ENCODE results near the gene HTD2.
"Not testable (repeated sequence)": the region's sequence is repeated elsewhere in the genome, so short reads cannot be mapped to it uniquely, and the experiment has no call there.

The HTD2 gene

DNA sequence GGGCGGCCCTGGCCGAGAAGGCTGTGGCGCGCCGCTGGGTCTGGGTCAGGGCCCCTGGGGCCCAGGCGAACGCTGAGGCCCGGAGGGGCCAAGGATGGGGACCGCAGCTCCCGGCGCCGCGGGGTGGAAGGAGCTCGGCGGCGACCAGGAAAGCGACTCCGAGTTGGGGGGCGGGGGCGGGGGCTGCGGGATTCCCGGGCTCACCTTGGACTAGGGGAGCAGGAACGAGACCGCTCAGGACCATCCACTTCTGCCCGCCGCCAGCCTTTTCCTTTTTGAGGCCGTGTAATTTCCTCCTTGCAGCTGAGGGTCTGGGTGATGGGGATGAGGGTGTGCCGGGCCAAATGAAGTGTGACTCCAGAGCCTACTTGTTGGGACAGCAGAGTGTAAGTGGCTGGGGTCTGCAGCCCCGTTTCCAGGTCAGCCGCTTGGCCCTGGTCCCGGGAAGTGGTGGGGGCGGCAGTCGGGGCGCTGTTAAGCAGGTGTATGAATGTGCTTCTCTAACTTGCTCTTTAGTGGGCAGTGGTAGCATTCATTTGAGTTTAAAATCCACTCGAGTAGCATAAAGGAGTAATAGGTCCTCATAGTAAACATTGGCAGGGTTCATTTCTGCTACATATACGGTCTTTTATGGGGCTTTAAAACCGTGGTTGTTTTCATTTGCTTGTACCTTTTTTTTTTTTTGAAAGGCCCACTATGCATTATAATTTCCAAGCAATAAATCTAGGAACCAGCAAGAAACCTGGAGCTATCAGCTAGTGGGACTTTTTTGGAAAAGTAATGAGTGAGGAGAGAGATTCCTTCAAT lies 27.1 kb downstream of the HTD2 start:
- DNase-seq (ENCODE audit: low read depth) = no peak

DNA sequence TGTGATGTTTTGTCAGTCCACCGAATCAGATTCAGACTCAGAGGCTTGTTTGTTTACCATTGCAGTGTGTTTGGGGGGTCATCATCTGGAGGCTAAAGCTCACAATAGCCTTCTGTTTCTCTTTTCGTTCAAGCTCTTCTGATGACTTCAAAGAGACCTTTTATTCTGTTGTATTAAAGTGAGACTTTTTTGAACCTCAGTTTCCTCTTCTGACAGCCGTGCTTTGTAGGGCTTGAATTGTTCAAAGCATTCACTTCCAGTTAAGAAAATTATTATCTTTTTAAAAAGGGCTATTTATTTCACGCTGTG lies 27.6 kb downstream of the HTD2 start:
- DNase-seq (ENCODE audit: low read depth) = no peak

DNA sequence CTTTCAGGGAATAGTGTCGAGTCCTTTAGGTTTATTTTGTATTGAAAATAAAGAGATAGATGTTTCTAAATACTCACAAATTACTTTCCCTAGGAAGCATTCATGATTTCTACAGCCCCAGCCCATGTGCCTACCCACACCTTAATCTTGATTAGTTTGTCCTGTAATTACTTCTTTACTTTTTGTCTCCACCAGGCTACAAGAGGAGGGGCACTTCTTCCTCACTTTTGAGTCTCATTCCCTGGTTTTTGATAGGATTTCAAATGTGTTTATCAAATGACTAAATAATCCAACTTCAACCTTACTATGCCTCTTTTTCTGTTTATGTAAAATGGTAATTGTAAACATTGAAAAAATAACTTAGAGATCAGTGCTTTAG lies 28.2 kb downstream of the HTD2 start:
- no peak for DNase-seq (ENCODE audit: low read depth)

DNA sequence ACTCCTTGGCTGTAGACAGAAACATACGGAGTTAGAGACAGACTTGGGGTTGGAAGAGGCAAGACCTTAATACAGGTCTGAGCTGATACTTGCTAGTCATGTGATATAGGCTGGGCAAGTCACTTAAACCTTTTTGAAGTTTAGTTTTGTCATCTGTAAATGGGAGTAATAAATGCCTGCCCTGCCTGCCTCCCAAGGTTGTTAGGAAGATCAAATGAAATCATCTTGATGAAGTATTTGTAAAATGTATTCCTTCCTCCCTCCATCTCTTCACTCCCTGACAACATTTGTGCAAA lies 29.3 kb downstream of the HTD2 start:
- DNase-seq (ENCODE audit: low read depth) = no peak

GRCh38 chr3:58336135-58336882 lies 30.0 kb downstream of the HTD2 start:
- DNase-seq (ENCODE audit: low read depth) = no peak

- DNase-seq (ENCODE audit: low read depth) = no peak
Measured at GRCh38 chr3:58337190-58337589, 30.9 kb downstream of the HTD2 start.

- DNase-seq (ENCODE audit: low read depth) = not testable (repeated sequence)
Measured at GRCh38 chr3:58339146-58339545, 32.8 kb downstream of the HTD2 start.

DNA sequence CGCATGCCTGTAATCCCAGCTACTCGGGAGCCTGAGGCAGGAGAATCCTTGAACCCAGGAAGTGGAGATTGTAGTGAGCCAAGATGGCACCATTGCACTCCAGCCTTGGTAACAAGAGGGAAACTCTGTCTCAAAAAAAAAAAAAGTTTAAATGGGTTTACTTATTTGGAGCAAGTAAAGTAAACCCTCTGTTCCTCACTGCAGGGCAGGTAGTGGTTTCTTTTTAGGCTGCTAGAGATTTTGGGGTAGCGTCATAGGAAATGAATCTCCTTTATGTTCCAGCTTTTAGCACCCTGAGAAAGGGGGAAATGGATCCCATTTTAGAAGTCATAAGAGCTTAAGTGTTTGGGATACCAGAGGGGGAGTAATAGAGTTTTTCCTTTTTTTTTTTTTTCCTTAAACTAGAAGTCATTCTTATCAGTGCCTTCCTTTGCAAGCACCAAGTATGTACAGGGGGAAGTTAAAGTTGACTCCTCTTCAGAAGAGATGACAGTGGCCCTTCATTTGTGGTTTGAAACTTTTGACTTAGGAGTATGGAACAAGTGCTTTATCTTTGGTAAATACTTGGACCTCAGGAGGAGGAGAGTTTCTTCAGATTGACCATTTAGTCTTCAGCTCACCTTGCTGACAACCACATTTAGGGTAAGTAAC lies 34.4 kb downstream of the HTD2 start:
- DNase-seq (ENCODE audit: low read depth) = no peak

DNA sequence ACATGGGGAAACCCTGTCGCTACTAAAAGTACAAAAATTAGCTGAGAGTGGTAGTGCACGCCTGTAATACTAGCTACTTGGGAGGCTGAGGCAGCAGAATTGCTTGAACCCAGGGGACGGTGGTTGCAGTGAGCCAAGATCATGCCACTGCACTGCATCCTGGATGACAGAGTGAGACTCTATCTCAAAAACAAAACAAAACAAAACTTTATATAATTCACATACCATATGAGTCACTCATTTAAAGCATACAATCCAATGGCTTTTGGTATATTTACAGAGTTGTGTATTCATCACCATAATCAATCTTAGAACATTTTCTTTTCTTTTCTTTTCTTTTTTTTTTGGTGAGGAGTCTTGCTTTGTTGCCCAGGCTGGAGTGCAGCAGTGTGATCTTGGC lies 35.1 kb downstream of the HTD2 start:
- no peak for DNase-seq (ENCODE audit: low read depth)

DNA sequence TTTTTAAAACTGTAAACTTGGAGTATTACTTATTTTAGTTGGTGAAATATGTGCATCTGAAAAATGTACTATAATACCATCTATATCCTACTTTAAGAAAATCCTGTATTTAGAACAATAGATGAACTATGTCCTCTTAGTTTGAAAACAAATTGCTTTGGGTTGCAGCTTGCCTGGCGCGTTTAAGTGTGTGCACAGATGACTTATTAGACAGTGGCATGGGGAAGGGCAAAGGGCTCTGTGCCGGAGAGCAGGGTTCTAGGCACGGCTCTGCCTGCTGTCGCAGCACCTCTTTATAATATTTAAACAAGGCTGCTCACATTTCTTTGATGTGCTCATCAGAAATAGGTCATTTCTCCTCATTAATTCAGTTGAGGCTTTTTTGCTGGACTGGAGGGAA lies 36.4 kb downstream of the HTD2 start:
- DNase-seq (ENCODE audit: low read depth) = no peak

- DNase-seq (ENCODE audit: low read depth) = no peak
Measured at GRCh38 chr3:58345457-58345856, 39.1 kb downstream of the HTD2 start.

- DNase-seq (ENCODE audit: low read depth) = no peak
Measured at GRCh38 chr3:58346368-58346767, 40.0 kb downstream of the HTD2 start.

GRCh38 chr3:58347984-58348383 lies 41.7 kb downstream of the HTD2 start:
- DNase-seq (ENCODE audit: low read depth) = no peak

DNA sequence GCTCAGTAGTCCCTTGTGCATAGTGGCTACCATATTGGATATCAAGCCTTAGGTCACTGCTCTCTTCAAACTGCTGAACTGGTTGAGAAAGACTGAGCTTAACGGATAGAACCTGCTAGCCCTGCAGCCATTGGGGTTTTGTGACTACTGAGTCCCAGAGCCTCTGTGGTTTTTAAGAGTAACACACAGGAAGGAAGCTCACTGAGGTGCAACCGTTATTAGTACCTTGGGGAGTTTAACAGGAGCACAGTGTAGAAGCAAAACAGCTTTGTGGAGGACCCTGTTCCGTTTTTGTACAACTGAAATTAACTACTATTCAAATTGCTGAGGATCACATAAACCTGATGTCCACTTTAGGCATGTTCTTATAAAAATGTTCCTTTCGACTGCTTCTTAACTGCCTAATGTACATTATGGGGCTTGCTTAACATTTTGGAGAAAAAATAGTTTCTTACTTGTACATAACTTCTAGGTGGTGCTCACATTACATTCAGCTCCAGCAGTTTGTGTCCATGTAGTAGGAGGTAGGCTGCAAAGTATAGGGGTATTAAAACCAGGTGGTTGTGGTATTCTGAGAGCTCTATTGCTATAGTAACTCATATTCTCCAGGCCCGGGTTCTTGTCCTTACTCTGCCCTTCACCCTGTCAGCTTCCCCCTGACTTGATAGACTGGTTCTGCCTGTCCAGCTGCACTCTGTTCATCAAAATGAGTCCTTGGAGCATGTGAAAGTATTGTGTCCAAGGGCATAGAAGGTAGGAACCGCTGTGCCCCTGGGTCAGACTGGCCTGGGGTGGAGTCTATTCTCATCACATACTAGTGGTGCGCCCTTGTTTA lies 43.7 kb downstream of the HTD2 start:
- no peak for DNase-seq (ENCODE audit: low read depth)

GRCh38 chr3:58350627-58351013 lies 44.3 kb downstream of the HTD2 start:
- no peak for DNase-seq (ENCODE audit: low read depth)

- DNase-seq (ENCODE audit: low read depth) = no peak
Measured at GRCh38 chr3:58351920-58352319, 45.6 kb downstream of the HTD2 start.

DNA sequence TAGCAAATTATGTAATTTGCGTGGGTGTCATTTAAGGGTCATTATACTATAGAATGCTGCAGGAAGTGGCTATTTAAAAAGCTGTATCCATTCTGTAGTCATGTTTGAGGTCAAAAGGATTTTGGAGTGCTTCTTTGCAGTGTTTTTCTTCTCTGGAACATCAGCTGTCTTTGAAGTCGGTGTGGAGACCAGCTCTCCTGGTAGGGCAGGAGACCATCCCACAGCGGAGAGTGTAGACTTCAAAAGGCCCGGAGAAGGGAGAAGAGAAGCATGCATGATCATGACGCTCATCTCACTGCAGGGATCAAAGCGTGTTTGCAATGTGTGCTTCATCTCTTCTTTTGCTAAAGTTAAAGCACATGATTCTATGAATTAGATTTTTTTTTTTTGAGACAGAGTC lies 46.3 kb downstream of the HTD2 start:
- no peak for DNase-seq (ENCODE audit: low read depth)

DNA sequence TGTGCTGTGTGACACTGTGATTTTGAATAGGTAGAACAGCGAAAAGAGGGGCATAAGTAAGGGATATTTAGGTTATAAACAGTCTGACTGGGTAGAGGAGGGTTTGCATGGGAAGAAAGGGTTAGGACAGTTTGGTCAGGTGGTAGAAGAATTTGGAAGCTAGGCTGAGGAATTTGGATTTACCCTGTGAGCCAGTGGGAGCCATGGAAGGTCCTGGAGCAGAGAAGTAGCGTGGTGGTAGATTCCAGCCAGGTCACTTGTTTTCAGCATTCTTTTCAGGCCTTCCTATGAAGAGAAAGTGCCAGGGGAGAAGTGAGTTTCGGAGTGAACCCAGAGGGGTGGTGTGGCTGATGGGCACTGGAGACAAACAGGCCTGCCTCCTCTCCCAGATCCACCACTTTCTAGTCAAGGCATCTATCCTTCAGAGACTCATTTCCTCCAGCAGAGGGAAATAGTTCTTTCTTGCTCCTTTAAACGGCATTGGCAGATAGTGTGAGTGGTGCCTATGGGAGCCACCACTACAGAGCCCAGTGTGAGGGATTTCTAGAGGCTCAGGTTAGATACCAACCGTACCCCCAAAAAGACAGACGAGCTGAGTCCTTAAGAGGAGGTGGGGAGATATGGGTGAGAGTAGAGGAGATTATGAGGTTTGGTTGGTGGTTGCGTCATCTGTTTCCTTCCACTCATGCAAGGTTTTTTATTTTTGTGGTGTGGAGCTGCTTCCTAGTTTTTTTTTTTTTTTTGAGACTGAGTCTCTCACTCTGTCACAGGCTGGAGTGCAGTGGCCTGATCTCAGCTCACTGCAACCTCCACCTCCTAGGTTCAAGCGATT lies 47.6 kb downstream of the HTD2 start:
- DNase-seq (ENCODE audit: low read depth) = no peak

DNA sequence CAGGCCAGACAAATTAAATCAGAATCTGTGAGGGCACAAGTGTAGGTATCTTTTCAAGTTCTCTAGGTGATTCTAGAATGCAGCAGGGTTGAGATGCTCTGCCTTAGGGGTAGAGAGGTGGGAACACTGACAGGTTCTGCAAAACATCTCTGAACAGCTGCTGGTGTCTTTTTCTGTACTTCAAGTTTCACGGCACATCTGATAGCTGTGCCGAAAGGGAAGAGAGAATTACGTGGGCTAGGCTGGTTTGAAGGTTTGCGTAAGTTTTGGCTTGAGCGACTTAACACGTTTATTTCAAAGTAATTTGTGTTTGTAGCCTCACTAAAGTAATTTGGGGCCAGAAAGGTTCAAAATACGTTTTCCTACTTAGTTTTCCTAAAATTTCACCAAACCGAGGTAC lies 48.9 kb downstream of the HTD2 start:
- DNase-seq (ENCODE audit: low read depth) = no peak

DNA sequence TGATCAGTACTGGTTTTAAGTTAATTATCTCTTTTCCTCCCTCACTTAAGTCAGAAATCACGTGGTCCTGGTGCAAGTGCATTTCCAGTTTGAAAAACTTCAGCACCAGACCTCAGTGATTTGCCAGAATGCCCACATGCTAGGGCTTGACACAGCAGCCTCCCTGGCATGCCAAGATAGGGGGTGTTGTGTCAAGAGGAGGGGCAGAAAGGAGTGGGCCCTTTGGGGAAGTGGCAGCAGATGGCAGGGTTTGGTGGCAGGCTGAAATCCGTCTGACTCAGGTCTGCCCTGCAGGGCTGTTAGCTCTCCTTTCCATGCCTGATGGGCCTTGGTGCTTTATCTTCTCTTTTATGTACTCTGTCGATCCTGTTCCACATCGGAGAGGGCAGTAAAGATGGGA lies 49.7 kb downstream of the HTD2 start:
- no peak for DNase-seq (ENCODE audit: low read depth)

DNA sequence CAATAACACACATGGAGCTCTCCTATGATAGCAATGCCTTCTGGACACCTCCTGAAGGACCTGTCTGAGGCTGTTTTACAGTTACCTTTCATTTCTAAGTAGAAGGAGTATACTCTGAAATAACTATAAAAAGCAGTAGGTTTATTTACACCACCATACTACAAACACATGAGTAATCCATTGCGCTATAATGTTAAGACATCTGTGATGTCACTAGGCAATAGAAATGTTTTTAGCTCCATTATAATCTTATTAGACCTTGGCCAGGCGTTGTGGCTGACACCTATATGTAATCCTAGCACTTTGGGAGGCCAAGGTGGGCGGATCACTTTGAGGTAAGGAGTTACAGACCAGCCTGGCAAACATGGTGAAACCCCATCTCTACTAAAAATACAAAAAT lies 51.1 kb downstream of the HTD2 start:
- DNase-seq (ENCODE audit: low read depth) = no peak

DNA sequence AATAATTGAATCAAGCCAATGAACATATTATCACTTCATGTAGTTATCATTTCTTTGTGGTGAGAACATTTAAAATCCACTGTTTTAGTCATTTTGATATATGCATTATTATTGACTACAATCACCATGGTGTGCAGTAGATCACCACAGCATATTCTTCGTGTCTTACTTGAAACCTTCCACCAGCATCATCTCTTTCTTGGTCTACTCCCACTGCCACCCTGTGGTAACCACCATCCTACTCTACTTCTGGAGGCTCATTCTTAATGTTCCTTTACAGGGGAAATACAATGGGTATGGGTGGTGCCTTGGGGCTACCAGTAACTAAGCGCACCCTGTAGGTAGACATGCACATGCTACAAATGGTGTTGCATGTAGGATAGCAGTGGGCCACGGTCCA lies 51.8 kb downstream of the HTD2 start:
- no peak for DNase-seq (ENCODE audit: low read depth)
